ENCODE data around the gene HOXB13.

HOXB13 gene

GRCh38 chr17:48745381-48746275 is 17.1 kb upstream of the HOXB13 start:
- H3K4me3 ChIP-seq (ENCODE audit: low read depth, low read length): no peak overlapping the region
- ChIA-PET CTCF (interaction anchor here (0.7 to 4.3 kb wide), 5 partner anchors 10 to 134 kb away, joined by 3 to 22 read pairs (median 5); partner anchors contain the start of gene PRAC2), POLR2A (no interaction called here)
- no peak for DNase-seq (ENCODE audit: low read depth, low spot score)
- TF ChIP-seq, protein P1, sequence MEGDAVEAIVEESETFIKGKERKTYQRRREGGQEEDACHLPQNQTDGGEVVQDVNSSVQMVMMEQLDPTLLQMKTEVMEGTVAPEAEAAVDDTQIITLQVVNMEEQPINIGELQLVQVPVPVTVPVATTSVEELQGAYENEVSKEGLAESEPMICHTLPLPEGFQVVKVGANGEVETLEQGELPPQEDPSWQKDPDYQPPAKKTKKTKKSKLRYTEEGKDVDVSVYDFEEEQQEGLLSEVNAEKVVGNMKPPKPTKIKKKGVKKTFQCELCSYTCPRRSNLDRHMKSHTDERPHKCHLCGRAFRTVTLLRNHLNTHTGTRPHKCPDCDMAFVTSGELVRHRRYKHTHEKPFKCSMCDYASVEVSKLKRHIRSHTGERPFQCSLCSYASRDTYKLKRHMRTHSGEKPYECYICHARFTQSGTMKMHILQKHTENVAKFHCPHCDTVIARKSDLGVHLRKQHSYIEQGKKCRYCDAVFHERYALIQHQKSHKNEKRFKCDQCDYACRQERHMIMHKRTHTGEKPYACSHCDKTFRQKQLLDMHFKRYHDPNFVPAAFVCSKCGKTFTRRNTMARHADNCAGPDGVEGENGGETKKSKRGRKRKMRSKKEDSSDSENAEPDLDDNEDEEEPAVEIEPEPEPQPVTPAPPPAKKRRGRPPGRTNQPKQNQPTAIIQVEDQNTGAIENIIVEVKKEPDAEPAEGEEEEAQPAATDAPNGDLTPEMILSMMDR (IDR thresholded peaks at IDR 0.05; ENCODE audit: insufficient read depth, low read length, missing control alignments): no peak

DNA sequence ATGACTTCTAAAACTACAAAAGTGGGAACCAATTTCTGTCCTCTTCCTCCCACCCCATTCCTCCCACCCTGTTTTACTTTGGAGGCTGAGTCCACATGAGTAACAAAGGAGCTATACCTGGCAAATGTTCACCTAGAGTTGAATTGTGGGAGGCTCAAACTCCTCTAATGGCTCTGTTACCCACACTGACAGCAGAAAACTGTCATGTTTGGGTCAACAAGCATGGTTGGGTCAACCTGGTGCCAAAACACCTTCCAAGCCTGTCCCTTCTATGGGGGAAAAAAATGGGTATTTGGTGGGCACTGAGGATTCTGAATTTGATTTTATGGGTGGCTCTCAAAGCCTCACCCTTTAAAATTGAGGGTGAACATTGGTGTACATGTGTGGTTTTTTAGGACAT is 12.0 kb upstream of the HOXB13 start:
- CTCF ChIA-PET: interaction anchor here (1.2 to 3.4 kb wide), 2 partner anchors 51 to 62 kb away, joined by 5 to 11 read pairs; no protein-coding TSS in a partner anchor
- DNase-seq (ENCODE audit: low read depth, low spot score): no peak
- TF ChIP-seq, protein P1 (IDR thresholded peaks at IDR 0.05; ENCODE audit: insufficient read depth, low read length, missing control alignments): no peak
- POLR2A ChIA-PET: no interaction called here
- H3K4me3 ChIP-seq (ENCODE audit: low read depth, low read length): no peak overlapping the region

DNA sequence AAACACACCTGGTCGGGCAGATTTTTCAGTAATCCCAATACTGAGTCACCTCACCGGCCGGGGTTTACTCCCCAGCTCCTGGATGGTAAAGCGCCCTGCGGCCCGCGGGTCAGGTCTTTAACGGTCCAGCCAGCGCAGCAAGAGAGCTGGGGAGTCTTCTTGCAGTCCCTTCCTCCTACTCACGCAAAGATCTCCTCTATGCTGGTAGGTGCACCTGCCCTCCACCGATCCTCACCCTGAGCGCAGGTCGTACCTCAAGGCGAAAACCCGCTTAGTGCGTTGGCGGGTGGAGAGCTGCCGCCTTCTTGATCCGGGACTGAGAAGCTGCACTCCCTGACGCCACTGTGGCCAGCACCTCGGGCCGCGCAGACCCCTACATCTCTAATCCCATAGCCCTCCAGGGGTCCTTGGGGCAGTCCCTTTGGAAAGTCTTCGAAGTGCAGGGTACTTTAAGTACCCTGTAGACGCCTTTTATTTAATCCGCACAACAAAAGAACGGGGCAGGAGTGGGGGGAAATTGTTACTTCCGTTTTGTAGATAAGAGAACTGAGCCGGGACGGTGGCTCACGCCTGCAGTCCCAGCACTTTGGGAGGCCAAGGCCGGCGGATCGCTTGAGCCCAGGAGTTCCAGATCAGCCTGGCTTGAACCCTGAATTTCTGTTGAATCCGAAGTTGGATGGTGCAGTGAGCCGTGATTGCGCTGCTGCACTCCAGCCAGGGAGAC is 10.4 kb upstream of the HOXB13 start:
- DNase-seq (ENCODE audit: low read depth, low spot score): no peak
- TF ChIP-seq, protein P1 (IDR thresholded peaks at IDR 0.05; ENCODE audit: insufficient read depth, low read length, missing control alignments): no peak
- no peak overlapping the region for H3K4me3 ChIP-seq (ENCODE audit: low read depth, low read length)
- CTCF ChIA-PET: interaction anchor here (0.9 to 8.7 kb wide), 4 partner anchors 14 to 140 kb away, joined by 3 to 72 read pairs (median 8); partner anchors contain the start of genes PRAC1 and PRAC2
- POLR2A ChIA-PET: no interaction called here

DNA sequence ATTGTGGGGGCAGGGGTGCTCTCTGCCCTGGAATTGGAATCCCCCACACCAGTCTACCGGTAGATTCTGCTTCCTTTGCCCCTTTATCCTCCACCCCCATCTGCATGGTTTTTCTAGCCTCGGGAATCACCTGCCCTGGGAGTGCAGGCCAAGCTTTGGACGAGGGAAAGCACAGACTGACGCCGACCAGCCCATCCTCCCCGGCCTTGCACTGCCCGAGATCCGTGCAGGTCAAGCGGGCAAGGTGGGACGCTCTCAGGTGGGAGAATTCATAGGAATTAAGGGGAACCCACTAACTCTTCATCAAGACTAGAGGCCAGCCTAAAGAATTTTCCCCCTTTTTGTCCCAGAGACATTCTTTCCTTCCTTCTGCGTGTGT is 9.9 kb upstream of the HOXB13 start:
- no peak overlapping the region for H3K4me3 ChIP-seq (ENCODE audit: low read depth, low read length)
- ChIA-PET POLR2A (no interaction called here), CTCF (interaction anchor here (1.0 to 8.7 kb wide), 4 partner anchors 13 to 60 kb away, joined by 3 to 72 read pairs (median 7); partner anchors contain the start of genes PRAC1 and PRAC2)
- no peak for DNase-seq (ENCODE audit: low read depth, low spot score)
- TF ChIP-seq, protein P1 (IDR thresholded peaks at IDR 0.05; ENCODE audit: insufficient read depth, low read length, missing control alignments): no peak

- POLR2A ChIA-PET: no interaction called here
- TF ChIP-seq, protein P1 (IDR thresholded peaks at IDR 0.05; ENCODE audit: insufficient read depth, low read length, missing control alignments): no peak
- CTCF ChIA-PET: interaction anchor here (0.7 to 8.7 kb wide), 8 partner anchors 12 to 81 kb away, joined by 3 to 72 read pairs (median 3); partner anchors contain the start of genes PRAC1 and PRAC2
Observed at GRCh38 chr17:48737330-48738043, 8.9 kb upstream of the HOXB13 start.

More at GRCh38 chr17:48737330-48738043, 8.9 kb upstream of the HOXB13 start:
- DNase-seq (ENCODE audit: low read depth, low spot score): no peak
- no peak overlapping the region for H3K4me3 ChIP-seq (ENCODE audit: low read depth, low read length)
